CD4-positive, alpha-beta T cell treated with Interleukin-6 at 100 ng/mL for 8 hours (primary cell): ENCODE data around the gene FASTKD3.
A peak's percentile ranks its signal among the peaks of the same experiment; 100 is the strongest.
"Not testable (repeated sequence)": the region's sequence is repeated elsewhere in the genome, so short reads cannot be mapped to it uniquely, and the experiment has no call there.

Experiments
- DNase-seq: peaks from one replicate; pipeline ENCODE4 v3.0.0-alpha.2; 2020; ENCODE audit warnings: mixed read lengths, low spot score

The FASTKD3 gene

GRCh38 chr5:7868773-7869473, at the start of gene FASTKD3, which contains the start of gene MTRR:
FASTKD3 (minus strand) TSS chr5:7869031; CDS start chr5:7868083, 948 bp downstream.
MTRR (plus strand) TSS chr5:7869148; CDS start chr5:7870795, 1,647 bp downstream.
- DNase-seq, result peak; percentile 87

- no peak for DNase-seq
These were observed 48.6 kb upstream of the FASTKD3 start for GRCh38 chr5:7917130-7918123.

GRCh38 chr5:7916171-7916804, 47.5 kb upstream of the FASTKD3 start:
- no peak for DNase-seq

- DNase-seq, result not testable (repeated sequence)
These were observed 42.6 kb upstream of the FASTKD3 start for GRCh38 chr5:7911429-7911771.

GRCh38 chr5:7910738-7911428, 42.1 kb upstream of the FASTKD3 start:
- no peak for DNase-seq

- DNase-seq, result no peak
These were observed 39.5 kb upstream of the FASTKD3 start for GRCh38 chr5:7908317-7908716.

GRCh38 chr5:7907612-7908011, 38.8 kb upstream of the FASTKD3 start:
- DNase-seq, result no peak

- no peak for DNase-seq
These were observed 35.3 kb upstream of the FASTKD3 start for GRCh38 chr5:7904170-7904569.

- no peak for DNase-seq
These were observed 34.1 kb upstream of the FASTKD3 start for GRCh38 chr5:7902666-7903625.

- no peak for DNase-seq
These were observed 33.4 kb upstream of the FASTKD3 start for GRCh38 chr5:7902201-7902600.

- peak; percentile 14 for DNase-seq
These were observed 28.3 kb upstream of the FASTKD3 start for GRCh38 chr5:7897014-7897600.

- no peak for DNase-seq
These were observed 26.0 kb upstream of the FASTKD3 start for GRCh38 chr5:7894860-7895259.

- DNase-seq, result no peak
These were observed 25.6 kb upstream of the FASTKD3 start for GRCh38 chr5:7894439-7894838.

- DNase-seq, result no peak
These were observed 20.1 kb upstream of the FASTKD3 start for GRCh38 chr5:7888901-7889300.

- no peak for DNase-seq
These were observed 18.1 kb upstream of the FASTKD3 start for GRCh38 chr5:7886849-7887475.

GRCh38 chr5:7884491-7885267, 15.8 kb upstream of the FASTKD3 start:
- DNase-seq, result no peak

- DNase-seq, result no peak
These were observed 14.1 kb upstream of the FASTKD3 start for GRCh38 chr5:7882926-7883325.

- DNase-seq, result no peak
These were observed 13.0 kb upstream of the FASTKD3 start for GRCh38 chr5:7881816-7882215.

GRCh38 chr5:7881091-7881490, 12.3 kb upstream of the FASTKD3 start:
- no peak for DNase-seq
